NK-92 treated with Interleukin-12 subunit alpha and Interleukin-12 subunit beta, amount 100 ng/mL, for 24 hours (cell line): ENCODE results near the gene ABCD4.
"Not testable (repeated sequence)": the region's sequence is repeated elsewhere in the genome, so short reads cannot be mapped to it uniquely, and the experiment has no call there.

Experiments
- DNase-seq: peaks from one replicate; lab custom pipeline; 2025; lab: John Stamatoyannopoulos, UW

ABCD4 gene

GRCh38 chr14:74302152-74302628, 544 bp downstream of the ABCD4 start:
- DNase-seq: no peak

- DNase-seq: no peak
These were observed 1.1 kb downstream of the ABCD4 start for GRCh38 chr14:74301594-74302151.

GRCh38 chr14:74299061-74299545, 3.6 kb downstream of the ABCD4 start:
- no peak for DNase-seq

- no peak for DNase-seq
These were observed 4.7 kb downstream of the ABCD4 start for GRCh38 chr14:74297986-74298385.

- no peak for DNase-seq
These were observed 6.7 kb downstream of the ABCD4 start for GRCh38 chr14:74296037-74296467.

GRCh38 chr14:74293606-74294005, 9.1 kb downstream of the ABCD4 start:
- no peak for DNase-seq

- no peak for DNase-seq
These were observed 10.7 kb downstream of the ABCD4 start for GRCh38 chr14:74292061-74292460.

- DNase-seq: no peak
These were observed 12.3 kb downstream of the ABCD4 start for GRCh38 chr14:74290415-74290814.

GRCh38 chr14:74289801-74290200, 12.9 kb downstream of the ABCD4 start:
- no peak for DNase-seq

- DNase-seq: no peak
These were observed 16.0 kb downstream of the ABCD4 start for GRCh38 chr14:74286736-74287135.

- no peak for DNase-seq
These were observed 21.7 kb downstream of the ABCD4 start for GRCh38 chr14:74281069-74281468.

- no peak for DNase-seq
These were observed 24.7 kb downstream of the ABCD4 start for GRCh38 chr14:74278080-74278479.

- no peak for DNase-seq
These were observed 27.4 kb downstream of the ABCD4 start for GRCh38 chr14:74275241-74275841.

- no peak for DNase-seq
These were observed 31.4 kb downstream of the ABCD4 start for GRCh38 chr14:74271365-74271764.

- DNase-seq: not testable (repeated sequence)
These were observed 32.2 kb downstream of the ABCD4 start for GRCh38 chr14:74270382-74271177.

GRCh38 chr14:74267588-74267987, 35.1 kb downstream of the ABCD4 start:
- no peak for DNase-seq

GRCh38 chr14:74265301-74265965, 37.3 kb downstream of the ABCD4 start:
- no peak for DNase-seq

- DNase-seq: no peak
These were observed 38.8 kb downstream of the ABCD4 start for GRCh38 chr14:74263921-74264320.

- DNase-seq: no peak
These were observed 39.6 kb downstream of the ABCD4 start for GRCh38 chr14:74263181-74263580.

- DNase-seq: no peak
These were observed 40.7 kb downstream of the ABCD4 start for GRCh38 chr14:74262076-74262475.

GRCh38 chr14:74261288-74261687, 41.4 kb downstream of the ABCD4 start:
- DNase-seq: no peak

GRCh38 chr14:74260525-74261233, 42.1 kb downstream of the ABCD4 start:
- no peak for DNase-seq
